ENCODE measurements around the gene UBIAD1.

UBIAD1 gene

DNA sequence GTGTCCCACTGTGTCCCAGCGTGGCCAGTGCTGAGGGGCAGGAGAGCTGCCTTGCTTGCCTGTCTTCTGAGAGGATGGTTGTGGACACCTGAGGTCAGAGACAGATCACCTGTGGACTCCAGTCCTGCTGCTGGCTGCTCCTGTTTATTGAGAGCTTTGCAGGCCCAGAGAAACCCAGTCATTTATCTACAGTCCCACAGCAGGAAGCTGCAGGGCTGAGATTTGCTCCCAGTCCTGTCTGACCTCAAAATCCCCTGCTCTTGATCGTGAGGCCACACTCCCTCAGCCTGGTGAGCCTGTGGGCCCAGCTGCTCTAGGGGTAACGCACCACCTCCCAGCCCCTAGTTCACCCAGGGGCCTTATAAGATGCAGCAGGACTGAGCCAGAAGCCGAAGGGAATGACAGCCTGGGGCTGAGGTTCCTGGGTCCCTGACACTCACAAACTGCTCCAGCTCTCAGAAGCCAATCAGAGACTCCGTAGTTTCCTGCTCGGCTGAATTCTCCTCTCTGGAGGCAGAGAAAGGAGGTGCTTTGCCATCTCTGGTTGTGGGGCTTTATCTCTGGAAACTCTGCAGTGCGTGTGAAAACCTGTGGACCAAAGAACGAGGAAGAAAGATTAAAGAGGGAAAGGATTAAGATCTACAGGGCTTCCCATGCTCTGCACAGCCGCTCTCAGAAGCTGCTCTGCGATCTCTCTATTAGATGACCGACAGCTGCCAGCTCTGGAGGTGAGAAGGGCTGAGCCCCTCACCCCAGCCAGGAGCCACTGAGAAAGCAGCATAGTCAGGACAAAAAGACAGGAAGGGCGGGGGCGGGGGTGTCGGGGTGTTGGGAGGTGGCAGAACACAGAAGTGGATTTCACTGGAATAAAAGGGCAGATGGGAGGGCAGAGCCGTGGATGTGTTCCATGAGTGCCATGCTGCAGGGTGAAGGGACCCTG lies 39.1 kb downstream of the UBIAD1 start:
- WGBS (ENCODE audit: insufficient coverage, insufficient read length): no CpG with 5 or more reads among the region's 15 CpGs

GRCh38 chr1:11314959-11315358 lies 42.0 kb downstream of the UBIAD1 start:
- WGBS (ENCODE audit: insufficient coverage, insufficient read length): no CpG with 5 or more reads among the region's 8 CpGs

More for the DNA sequence above, 39.1 kb downstream of the UBIAD1 start:
- H3K36me3 ChIP-seq (ENCODE audit: control insufficient read depth, insufficient read depth, low read length): no peaks in the 10 kb centered on the region
- H3K4me3 ChIP-seq (ENCODE audit: low read length): no peak overlapping the region
- no peaks in the 10 kb centered on the region for H3K9me3 ChIP-seq (ENCODE audit: control insufficient read depth, insufficient read depth, low read length)
- H3K4me1 ChIP-seq (ENCODE audit: control insufficient read depth, insufficient read depth, low read length): peaks cover 3% of the 10 kb centered on the region; the same call in 1 of the 2 replicates
- H3K27me3 ChIP-seq (ENCODE audit: control insufficient read depth, insufficient read depth, low read length): no peaks in the 10 kb centered on the region
- no peak for DNase-seq (ENCODE audit: low read depth, low spot score)
- H3K27ac ChIP-seq (ENCODE audit: low read length): no peak overlapping the region

GRCh38 chr1:11316701-11317100 lies 43.7 kb downstream of the UBIAD1 start:
- no peak overlapping the region for H3K4me3 ChIP-seq (ENCODE audit: low read length)
- H3K27me3 ChIP-seq (ENCODE audit: control insufficient read depth, insufficient read depth, low read length): no peaks in the 10 kb centered on the region
- no peaks in the 10 kb centered on the region for H3K36me3 ChIP-seq (ENCODE audit: control insufficient read depth, insufficient read depth, low read length)
- no peak for DNase-seq (ENCODE audit: low read depth, low spot score)
- WGBS (ENCODE audit: insufficient coverage, insufficient read length): no CpG with 5 or more reads among the region's 6 CpGs
- peaks cover 3% of the 10 kb centered on the region; the same call in 1 of the 2 replicates for H3K4me1 ChIP-seq (ENCODE audit: control insufficient read depth, insufficient read depth, low read length)
- H3K9me3 ChIP-seq (ENCODE audit: control insufficient read depth, insufficient read depth, low read length): no peaks in the 10 kb centered on the region
- H3K27ac ChIP-seq (ENCODE audit: low read length): no peak overlapping the region

More at GRCh38 chr1:11314959-11315358, 42.0 kb downstream of the UBIAD1 start:
- H3K9me3 ChIP-seq (ENCODE audit: control insufficient read depth, insufficient read depth, low read length): no peaks in the 10 kb centered on the region
- no peaks in the 10 kb centered on the region for H3K36me3 ChIP-seq (ENCODE audit: control insufficient read depth, insufficient read depth, low read length)
- H3K4me1 ChIP-seq (ENCODE audit: control insufficient read depth, insufficient read depth, low read length): peaks cover 3% of the 10 kb centered on the region; the same call in 1 of the 2 replicates
- no peaks in the 10 kb centered on the region for H3K27me3 ChIP-seq (ENCODE audit: control insufficient read depth, insufficient read depth, low read length)
- no peak for DNase-seq (ENCODE audit: low read depth, low spot score)
- no peak overlapping the region for H3K4me3 ChIP-seq (ENCODE audit: low read length)
- no peak overlapping the region for H3K27ac ChIP-seq (ENCODE audit: low read length)

- DNase-seq (ENCODE audit: low read depth, low spot score): no peak
- no peaks in the 10 kb centered on the region for H3K36me3 ChIP-seq (ENCODE audit: control insufficient read depth, insufficient read depth, low read length)
- no peak overlapping the region for H3K4me3 ChIP-seq (ENCODE audit: low read length)
- no peak overlapping the region for H3K27ac ChIP-seq (ENCODE audit: low read length)
- H3K27me3 ChIP-seq (ENCODE audit: control insufficient read depth, insufficient read depth, low read length): no peaks in the 10 kb centered on the region
- no peaks in the 10 kb centered on the region for H3K4me1 ChIP-seq (ENCODE audit: control insufficient read depth, insufficient read depth, low read length)
- no peaks in the 10 kb centered on the region for H3K9me3 ChIP-seq (ENCODE audit: control insufficient read depth, insufficient read depth, low read length)
- no CpG with 5 or more reads among the region's 11 CpGs for WGBS (ENCODE audit: insufficient coverage, insufficient read length)
Measured at GRCh38 chr1:11318982-11319381, 46.0 kb downstream of the UBIAD1 start.

DNA sequence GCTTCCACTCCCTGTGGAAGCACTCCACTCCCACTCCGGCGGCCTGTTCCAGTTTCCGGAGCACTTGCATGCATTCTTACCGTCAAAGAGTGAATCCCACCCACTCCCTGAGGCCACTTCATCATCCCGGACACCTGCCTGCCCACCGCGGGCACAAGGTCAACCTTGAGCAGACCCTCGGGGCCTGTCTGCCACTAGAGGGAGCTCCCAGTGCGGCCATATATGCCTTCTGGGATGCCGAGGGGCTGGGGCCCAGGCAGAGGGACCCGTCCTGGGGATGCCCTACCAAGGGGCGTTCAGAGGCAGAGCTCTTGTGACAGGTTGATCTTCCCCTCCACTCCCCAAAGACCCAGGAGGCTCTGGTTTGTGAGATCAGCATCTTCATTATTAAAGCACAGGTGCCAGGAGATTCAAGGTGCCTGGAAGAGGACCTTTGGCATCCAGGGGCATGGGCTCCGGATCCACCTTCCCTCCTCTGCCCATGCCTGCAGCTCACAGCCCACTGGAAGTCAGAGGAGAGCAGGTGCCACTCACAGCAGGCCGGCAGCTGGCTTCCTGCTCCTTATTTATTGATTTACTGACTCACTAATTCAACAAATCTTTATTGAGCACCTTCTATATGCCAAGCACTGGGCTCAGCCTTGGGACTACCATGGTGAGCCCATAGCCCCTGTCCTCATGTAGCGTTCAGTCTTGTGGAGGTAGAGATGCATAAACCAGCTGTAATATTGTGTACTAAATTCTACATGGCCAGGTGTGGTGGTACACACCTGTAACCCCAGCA lies 47.3 kb downstream of the UBIAD1 start:
- no CpG with 5 or more reads among the region's 15 CpGs for WGBS (ENCODE audit: insufficient coverage, insufficient read length)
- Histone ChIP-seq H3K9me3 (ENCODE audit: control insufficient read depth, insufficient read depth, low read length) (no peaks in the 10 kb centered on the region), H3K4me1 (ENCODE audit: control insufficient read depth, insufficient read depth, low read length) (no peaks in the 10 kb centered on the region), H3K27me3 (ENCODE audit: control insufficient read depth, insufficient read depth, low read length) (no peaks in the 10 kb centered on the region), H3K4me3 (ENCODE audit: low read length) (no peak overlapping the region), H3K27ac (ENCODE audit: low read length) (no peak overlapping the region), H3K36me3 (ENCODE audit: control insufficient read depth, insufficient read depth, low read length) (no peaks in the 10 kb centered on the region)
- DNase-seq (ENCODE audit: low read depth, low spot score): peak; percentile 61

DNA sequence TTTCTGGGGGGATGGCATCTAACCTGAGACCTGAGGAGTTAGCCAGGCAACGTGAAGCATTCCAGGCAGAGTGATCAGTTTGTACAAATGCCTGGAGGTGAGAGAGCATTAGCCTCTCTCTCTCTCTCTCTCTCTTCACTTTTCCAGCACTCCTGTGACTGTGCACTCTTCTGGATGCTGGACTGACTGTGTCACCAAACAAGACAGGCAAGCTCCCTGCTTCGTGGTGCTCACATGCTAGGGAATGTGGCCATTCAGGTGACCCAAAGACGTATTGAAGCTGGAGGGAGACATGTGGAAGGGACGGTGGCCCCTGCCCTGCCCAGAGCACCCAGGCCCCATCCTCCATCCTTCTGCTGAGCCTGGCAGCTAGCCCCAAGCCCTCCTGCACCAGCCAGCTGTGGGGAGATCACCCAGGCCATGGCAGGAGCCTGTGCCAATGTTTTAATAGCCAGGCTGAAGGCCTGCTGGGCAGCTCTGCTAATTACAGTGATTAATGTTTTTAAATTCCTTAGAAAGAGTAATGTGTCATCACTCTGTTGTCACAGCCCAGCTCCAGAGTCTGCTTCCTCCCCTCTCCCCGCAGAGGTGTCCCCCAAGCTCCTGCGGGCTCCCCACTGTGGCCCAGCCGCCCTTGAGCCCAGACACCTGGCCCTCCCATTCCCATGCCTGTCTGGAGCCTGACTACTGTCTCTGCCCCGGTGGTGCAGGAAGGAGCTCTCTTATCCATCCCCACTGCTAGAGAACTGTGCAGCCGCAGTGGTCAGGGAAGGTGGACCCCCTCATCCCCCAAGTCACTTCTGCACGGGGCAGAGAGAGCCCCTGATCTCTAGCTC lies 48.9 kb downstream of the UBIAD1 start:
- no peaks in the 10 kb centered on the region for H3K4me1 ChIP-seq (ENCODE audit: control insufficient read depth, insufficient read depth, low read length)
- no peak overlapping the region for H3K4me3 ChIP-seq (ENCODE audit: low read length)
- no peaks in the 10 kb centered on the region for H3K27me3 ChIP-seq (ENCODE audit: control insufficient read depth, insufficient read depth, low read length)
- no peaks in the 10 kb centered on the region for H3K9me3 ChIP-seq (ENCODE audit: control insufficient read depth, insufficient read depth, low read length)
- no CpG with 5 or more reads among the region's 10 CpGs for WGBS (ENCODE audit: insufficient coverage, insufficient read length)
- H3K27ac ChIP-seq (ENCODE audit: low read length): no peak overlapping the region
- H3K36me3 ChIP-seq (ENCODE audit: control insufficient read depth, insufficient read depth, low read length): no peaks in the 10 kb centered on the region
- no peak for DNase-seq (ENCODE audit: low read depth, low spot score)

DNA sequence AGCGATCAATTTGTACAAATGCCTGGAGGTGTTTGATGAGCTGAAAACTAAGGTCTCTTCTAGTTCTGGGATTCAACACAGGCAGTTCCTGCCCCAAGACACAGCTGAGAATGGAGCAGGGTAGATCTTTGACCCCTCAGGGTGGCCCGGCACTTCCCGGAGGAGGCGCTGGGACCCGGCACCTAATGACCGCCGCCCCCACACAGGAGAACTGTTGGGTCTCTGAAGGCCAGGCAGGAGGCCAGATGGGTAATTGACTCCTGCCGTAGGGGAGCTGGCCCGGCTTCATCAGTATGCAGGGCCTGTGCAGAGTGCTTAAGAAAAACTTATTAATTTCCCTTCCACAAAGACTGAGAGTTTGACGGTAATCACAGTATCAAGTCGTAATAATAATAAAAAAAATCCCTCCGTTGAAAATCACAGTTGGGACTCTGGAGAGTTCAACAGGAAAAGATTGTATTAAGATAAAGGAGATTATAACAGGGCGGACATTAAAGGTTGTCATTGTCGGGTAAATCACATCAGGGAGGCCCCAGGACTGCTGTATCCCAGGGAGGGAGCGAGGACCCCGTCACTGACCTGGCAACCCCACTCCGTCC lies 51.7 kb downstream of the UBIAD1 start:
- WGBS (ENCODE audit: insufficient coverage, insufficient read length): no CpG with 5 or more reads among the region's 17 CpGs
- no peaks in the 10 kb centered on the region for H3K36me3 ChIP-seq (ENCODE audit: control insufficient read depth, insufficient read depth, low read length)
- no peaks in the 10 kb centered on the region for H3K4me1 ChIP-seq (ENCODE audit: control insufficient read depth, insufficient read depth, low read length)
- no peak for DNase-seq (ENCODE audit: low read depth, low spot score)
- no peak overlapping the region for H3K27ac ChIP-seq (ENCODE audit: low read length)
- no peak overlapping the region for H3K4me3 ChIP-seq (ENCODE audit: low read length)
- H3K9me3 ChIP-seq (ENCODE audit: control insufficient read depth, insufficient read depth, low read length): no peaks in the 10 kb centered on the region
- H3K27me3 ChIP-seq (ENCODE audit: control insufficient read depth, insufficient read depth, low read length): no peaks in the 10 kb centered on the region

DNA sequence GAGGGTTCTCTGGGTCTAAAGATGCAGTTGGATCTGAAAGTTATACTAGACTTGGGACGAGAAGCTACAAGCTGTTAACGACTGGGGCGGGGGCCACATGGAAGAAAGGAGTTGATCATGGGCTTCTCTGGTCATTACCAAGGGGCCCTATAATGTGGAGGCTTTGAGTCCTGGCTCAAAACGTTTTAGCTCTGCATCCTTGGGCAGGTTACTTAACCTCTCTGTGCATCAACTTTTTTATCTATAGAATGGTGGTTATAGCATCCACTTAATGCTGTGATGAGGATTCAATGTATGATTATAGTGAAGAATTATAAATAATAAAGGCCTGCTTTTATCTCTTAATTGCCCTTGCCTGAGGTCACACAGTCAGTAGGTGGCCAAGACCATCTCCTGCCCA lies 53.1 kb downstream of the UBIAD1 start:
- no peaks in the 10 kb centered on the region for H3K9me3 ChIP-seq (ENCODE audit: control insufficient read depth, insufficient read depth, low read length)
- no peak overlapping the region for H3K4me3 ChIP-seq (ENCODE audit: low read length)
- no peak for DNase-seq (ENCODE audit: low read depth, low spot score)
- WGBS (ENCODE audit: insufficient coverage, insufficient read length): no CpG with 5 or more reads among the region's 4 CpGs
- H3K4me1 ChIP-seq (ENCODE audit: control insufficient read depth, insufficient read depth, low read length): no peaks in the 10 kb centered on the region
- no peak overlapping the region for H3K27ac ChIP-seq (ENCODE audit: low read length)
- H3K36me3 ChIP-seq (ENCODE audit: control insufficient read depth, insufficient read depth, low read length): no peaks in the 10 kb centered on the region
- no peaks in the 10 kb centered on the region for H3K27me3 ChIP-seq (ENCODE audit: control insufficient read depth, insufficient read depth, low read length)

GRCh38 chr1:11328444-11328843 lies 55.4 kb downstream of the UBIAD1 start:
- no CpG with 5 or more reads among the region's 7 CpGs for WGBS (ENCODE audit: insufficient coverage, insufficient read length)
- Histone ChIP-seq H3K36me3 (ENCODE audit: control insufficient read depth, insufficient read depth, low read length) (no peaks in the 10 kb centered on the region), H3K4me3 (ENCODE audit: low read length) (no peak overlapping the region), H3K4me1 (ENCODE audit: control insufficient read depth, insufficient read depth, low read length) (no peaks in the 10 kb centered on the region), H3K27me3 (ENCODE audit: control insufficient read depth, insufficient read depth, low read length) (no peaks in the 10 kb centered on the region), H3K27ac (ENCODE audit: low read length) (no peak overlapping the region), H3K9me3 (ENCODE audit: control insufficient read depth, insufficient read depth, low read length) (no peaks in the 10 kb centered on the region)
- no peak for DNase-seq (ENCODE audit: low read depth, low spot score)

Measured in iPS DF 6.9 (cell line).